ENCODE data around the gene SERPINA1.
"Not testable (repeated sequence)": the region's sequence is repeated elsewhere in the genome, so short reads cannot be mapped to it uniquely, and the experiment has no call there.

The SERPINA1 gene

DNA sequence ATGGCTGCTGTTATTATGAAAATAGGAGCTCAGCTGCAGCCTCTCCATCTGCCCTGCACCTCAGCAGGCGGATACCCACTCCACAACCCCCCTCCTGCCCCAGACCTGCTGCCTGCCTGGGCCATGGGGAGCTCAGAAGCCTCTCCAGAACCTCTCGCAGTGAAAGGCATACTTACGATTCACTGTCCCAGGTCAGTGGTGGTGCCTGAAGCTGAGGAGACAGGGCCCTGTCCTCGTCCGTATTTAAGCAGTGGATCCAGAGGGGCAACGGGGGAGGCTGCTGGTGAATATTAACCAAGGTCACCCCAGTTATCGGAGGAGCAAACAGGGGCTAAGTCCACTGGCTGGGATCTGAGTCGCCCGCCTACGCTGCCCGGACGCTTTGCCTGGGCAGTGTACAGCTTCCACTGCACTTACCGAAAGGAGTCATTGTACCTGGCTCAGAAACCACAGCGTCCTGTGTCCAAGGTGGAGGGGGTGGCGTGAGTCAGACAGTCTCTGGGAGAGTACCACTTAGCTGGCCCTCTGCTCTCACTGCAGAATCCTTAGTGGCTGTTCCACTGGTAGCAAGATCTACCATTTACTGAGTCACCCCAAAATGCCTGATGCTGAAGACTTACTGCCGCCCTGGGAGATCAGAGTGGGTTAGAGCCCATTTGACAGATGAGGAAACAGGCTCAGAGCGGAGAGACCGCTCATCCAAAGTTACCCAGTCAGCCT is at the start of gene SERPINA1:
Gene SERPINA1, minus strand, starts transcription at position 219 of the 720 bp plus-strand sequence. CDS start 5,365 bp downstream, outside the sequence.
- no peak for DNase-seq

DNA sequence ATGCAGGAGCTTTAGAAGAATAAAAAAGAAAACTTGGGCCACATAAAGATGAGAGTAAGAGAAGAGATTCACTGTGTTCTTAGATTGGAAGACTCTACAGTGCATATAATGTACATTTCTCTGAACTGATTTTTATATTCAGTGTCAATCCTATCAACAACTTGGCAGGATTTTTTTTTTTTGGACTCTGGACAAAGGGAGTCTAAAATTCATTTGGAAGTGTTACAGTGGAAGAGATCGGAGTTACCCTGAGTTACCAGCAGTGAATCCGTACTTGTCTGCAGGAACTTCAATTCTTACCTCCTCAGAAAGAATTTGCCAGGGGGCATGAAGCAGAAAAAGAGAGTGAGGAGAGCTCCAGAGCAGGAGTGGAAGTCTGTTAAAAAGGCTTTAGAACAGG is 40.2 kb upstream of the SERPINA1 start:
- no peak for DNase-seq

DNA sequence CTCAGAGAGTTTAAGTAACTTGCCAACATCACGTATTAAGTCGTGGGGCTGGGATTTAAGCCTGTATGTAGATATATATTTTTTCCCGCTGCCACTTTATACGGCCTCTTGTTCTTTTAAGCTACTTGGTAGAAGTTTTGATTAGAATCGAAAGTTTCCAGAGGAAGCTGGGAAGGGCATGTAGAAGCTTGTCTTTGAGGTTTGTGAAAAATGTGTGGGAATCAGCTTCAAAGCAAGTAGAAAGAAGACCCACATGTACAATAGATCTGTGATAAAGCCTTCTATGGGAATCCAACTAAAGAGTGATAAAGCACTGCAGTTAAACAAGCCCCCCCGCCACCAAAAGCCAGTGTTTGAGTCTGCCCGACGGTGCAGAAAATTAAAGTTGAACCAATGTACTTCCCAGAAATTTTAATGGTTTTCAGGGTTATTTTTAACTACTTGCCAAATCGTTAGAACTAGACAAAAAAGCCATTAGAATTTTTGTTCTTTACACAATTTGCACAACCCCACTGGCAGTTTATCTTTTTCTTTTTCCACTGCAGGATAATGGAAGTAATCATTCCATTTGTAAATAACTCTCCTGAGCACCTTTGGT is 38.7 kb upstream of the SERPINA1 start:
- no peak for DNase-seq

DNA sequence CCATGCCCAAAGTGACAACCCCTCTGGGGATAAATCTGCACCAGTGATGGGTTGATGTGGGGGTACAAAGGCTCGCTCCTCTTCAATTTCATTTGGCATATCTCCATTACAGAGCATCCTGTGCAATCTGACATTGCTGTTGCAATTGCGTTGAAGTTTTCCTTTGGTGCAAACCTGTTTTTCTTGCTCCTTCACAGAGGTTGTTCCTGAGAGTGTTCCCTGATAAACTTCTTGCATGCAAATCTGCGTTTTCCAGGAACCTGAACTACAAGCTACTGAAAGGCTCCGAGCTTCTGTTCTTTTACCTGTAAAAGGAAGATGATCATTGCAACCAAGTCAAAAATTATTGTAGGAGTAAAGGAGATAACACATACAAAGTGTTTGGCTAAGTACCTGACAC is 38.1 kb upstream of the SERPINA1 start:
- DNase-seq: no peak

DNA sequence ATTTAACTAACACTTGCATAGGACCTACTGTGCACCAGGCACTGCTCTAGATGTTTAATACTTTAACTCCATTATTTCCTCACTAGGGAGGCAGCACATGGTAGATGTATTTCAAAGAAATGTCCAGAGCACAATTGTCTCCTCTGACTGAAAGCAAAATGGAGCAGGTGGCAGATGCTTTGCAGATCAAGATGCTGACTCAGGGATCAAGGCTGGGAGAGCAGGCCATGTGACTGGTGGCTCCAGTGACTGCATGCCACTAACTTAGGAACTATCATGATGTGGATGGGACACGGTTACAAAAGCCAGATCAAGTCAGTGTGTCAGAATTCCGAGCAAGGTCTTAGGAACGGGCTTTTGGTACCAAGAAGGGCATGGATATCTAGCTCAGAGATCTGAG is 36.0 kb upstream of the SERPINA1 start:
- DNase-seq: no peak

DNA sequence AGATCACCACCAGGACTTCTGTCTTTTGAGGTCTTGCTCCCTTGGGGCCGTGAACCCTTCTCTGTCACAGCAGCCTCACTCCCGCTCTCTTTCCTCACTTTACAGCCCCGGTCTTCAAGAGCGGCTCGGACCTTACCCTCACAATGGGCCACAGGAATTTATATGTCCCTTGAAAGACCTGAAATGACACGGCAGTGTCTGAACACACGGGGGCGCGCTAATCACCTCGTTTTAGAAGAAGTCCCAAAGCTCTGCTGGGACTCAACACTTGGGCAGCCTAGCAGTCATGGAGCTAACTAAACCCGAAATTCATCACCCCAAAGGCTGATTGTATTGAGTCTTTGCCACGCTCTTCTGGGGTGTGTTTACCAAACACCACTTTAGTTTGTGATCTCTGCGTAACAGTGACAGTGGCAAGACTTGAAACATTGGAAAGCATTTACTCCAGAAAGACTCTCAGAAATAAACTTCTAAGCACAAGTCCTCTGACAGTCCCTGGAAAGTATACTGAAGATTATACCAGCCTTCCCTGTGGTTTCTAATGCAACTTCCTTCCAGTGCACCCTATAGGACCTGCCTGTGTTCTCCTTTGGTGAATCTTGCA is 35.2 kb upstream of the SERPINA1 start:
- DNase-seq: no peak

DNA sequence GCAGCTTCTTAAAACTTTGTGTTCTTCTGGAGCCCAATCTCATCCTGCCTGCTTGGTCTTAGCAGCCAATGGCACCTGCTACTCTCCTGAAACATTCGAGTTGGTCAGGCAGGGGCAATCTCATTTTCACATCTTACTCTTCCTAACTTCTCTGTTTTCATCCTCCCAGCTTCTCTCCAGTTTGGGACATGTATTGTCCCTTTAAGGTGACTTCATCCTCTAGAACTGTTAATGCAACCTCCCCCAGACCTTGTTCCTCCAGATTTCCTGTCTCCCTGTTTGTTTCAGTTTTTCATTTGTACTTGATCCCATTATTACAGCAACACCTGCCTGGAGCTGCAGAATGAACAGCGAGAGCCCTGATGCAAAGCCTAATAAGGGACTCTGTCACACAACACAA is 32.9 kb upstream of the SERPINA1 start:
- DNase-seq: no peak

DNA sequence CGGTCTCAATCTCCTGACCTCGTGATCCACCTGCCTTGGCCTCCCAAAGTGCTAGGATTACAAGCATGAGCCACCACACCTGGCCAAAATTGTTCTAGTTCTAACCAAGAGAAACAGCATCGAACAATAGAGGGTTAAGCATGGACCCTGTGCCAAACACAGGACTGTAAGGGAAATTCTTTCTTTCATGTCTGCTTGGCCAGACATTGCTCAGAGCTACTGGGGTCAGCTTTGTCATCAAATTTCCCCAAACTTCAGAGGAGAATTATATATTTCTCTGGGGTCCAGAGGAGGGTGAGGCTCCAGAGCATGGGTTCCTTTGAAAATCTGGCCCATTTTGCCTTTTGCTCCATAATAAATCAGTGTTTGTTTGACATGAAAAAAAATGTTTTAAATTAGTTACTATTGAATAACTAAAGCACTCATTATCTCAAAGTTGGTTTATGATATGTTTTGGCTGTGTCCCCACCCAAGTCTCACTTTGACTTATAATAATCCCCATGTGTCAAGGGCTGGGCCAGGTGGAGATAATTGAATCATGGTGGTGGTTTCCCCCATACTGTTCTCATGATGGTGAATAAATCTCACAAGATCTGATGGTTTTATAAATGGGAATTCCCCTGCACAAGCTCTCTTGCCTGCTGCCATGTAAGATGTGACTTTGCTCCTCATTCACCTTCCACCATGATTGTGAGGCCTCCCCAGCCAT is 29.2 kb upstream of the SERPINA1 start:
- not testable (repeated sequence) for DNase-seq

DNA sequence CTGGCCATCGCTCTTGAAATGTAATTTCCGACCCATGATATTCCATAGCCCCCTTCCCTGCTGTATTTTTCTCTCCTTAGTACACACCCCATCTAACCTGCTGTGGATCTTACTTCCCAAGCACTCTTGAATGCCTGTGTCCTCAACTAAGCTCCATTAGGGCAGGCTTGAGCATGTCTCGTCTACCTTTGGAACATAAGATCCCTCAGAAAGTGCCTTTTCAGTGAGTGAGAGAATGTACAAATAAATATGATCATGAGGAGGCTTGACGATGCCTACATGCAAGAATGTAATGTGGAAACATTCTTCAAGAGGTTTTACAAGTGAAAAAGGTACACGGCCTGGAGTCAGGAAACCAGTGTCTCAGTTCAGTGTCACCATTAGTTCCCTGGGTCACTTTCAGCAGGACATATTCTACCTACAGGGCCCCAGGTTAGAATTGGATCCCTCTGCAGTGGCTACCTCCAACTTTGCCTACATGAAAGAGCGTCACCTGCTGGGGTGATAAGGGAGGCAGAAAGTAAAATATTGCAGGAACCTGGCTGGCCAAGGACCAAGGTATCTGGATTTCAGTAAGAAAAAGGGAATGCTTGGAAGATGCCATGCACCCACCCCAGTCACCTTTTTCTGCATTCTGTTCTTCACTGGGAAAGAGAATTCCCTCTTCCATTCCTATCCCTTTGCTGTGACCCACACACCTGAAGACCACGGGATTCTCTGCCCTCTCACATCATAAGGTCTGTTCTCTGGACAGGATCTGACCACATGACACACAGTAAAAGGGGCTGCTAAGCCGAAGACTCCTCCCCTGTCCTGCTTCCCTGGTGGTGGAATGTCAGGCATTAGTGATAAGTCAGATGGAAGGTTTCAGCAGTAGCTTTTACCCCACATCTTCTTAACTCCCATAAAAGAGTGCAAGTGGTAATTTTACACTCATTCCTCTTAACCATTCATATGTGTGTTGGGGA is 24.6 kb upstream of the SERPINA1 start:
- no peak for DNase-seq

DNA sequence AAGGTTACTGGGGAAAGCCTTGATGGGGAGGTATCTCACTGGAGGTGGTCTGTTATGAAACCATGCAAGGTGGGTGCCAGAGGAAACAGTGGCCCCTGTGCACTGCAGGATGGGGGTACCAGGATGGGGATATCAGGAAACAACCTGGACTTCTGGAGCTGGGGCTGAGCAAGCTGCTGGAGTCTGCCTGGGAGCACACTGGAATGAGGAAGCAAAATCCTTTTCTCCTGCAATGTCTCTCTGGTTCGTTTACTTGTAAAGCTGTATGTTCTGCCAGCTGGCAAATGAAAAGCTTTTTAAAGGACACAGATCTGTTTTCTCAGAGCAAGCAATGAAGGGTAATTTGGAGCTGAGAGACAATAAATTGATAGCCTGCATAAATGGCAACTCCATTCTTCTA is 23.2 kb upstream of the SERPINA1 start:
- DNase-seq: no peak

DNA sequence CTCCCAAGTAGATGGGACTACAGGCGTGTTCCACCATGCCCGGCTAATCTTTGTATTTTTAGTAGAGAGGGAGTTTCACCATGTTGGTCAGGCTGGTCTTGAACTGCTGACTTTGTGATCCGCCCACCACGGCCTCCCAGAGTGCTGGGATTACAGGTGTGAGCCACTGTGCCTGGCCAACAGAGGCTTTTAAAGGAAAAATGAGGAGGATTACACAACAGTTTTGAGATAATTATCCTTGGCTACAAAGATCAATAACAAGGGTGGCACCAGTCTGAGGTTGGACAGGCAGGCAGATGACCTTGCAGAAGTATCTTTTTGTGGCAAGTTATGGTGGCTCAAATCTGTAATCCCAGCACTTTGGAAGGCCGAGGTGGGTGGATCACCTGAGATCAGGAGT is 21.0 kb upstream of the SERPINA1 start:
- not testable (repeated sequence) for DNase-seq

DNA sequence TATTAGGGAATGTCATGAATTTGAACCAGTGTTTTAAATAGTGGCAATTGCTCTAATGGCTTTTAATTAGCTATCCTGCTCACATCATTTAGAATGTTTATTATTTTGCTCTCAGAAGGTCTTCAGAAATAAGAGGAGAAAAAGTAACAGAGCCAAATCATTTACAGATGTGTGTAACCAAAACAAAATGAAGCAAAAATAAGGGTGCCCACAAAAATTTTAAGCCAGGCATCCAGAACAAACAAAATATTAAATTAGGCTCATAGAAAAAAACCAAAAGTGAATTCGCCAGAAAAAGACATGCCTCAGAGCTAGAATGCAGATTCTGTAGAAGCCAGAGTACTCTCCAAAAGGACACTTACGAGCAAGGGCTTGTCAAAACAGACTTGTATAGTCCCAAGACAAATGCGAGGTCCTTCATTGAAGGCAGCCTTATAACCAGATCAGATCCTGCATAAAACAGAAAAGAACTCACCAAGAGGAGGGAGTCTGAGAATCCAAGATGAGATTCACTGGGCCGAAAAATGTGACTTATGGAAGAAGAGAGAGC is 20.2 kb upstream of the SERPINA1 start:
- no peak for DNase-seq

DNA sequence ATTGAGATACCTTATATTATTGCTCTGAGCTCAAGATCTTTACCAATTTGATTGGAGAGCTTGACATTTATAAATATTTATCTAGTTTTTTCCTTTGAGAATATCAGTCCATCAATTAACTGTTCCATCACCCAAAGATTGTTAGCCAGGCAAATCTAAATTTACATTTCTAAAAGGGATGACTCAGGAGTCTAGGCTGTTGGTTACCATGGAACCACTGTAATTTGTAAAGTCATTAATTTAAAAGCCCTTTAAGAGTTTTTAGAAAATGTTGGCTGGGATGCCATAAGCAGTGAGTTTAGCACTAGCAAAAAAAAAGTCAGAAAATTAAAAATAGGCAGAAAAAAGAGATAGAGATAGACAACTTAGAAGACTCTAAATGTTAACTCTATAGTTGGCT is 19.5 kb upstream of the SERPINA1 start:
- DNase-seq: no peak

DNA sequence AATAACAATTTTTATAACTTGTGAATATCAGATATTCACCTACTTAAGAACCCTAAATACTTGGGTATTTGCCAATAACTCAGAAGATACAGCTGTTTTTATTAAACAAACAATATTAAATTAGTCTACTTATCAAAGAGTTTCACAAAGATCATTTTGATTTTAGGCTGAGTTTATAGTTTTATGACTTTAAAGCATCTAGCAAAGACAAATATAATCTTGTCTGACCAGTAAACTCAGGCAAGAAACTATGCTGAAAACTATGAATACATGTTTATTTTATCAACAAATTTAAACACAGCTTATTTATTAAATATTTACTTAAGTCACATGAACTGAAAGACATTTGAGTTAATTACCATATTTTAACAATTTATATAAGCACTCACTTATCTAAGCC is 18.5 kb upstream of the SERPINA1 start:
- DNase-seq: no peak

DNA sequence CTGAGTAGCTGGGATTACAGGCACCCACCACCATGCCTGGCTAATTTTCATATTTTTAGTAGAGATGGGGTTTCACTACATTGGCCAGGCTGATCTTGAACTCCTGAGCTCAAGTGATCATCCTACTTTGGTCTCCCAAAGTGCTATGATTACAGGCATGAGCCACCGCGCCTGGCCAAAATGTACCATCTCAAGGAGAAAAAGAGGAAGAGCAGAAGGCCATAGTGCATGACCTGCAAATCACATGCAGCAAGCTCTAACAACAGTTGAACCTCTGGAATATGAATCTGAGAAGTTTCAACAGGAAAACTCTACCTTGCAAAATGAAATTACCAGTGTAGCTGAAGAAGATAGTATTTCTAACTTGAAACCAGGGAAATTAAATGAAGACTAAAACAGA is 17.1 kb upstream of the SERPINA1 start:
- DNase-seq: no peak

DNA sequence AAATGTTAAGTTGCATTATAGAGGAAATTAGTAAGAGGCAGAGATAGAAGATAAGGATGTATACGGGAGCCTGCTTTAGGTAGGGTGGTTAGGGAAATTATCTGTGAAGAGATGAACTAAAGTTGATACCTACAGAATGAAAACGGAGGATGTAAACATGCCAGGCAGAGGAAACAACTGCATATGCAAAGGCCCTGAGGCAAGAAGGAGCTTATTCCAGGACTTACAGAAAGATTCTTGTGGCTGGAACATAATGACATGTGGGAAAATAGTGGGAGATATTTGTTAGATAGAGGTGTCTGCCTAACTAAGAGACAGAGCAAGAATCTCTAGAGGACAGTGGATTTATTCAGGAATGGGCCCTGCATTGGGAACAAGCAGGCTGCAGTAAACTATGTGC is 16.2 kb upstream of the SERPINA1 start:
- no peak for DNase-seq

DNA sequence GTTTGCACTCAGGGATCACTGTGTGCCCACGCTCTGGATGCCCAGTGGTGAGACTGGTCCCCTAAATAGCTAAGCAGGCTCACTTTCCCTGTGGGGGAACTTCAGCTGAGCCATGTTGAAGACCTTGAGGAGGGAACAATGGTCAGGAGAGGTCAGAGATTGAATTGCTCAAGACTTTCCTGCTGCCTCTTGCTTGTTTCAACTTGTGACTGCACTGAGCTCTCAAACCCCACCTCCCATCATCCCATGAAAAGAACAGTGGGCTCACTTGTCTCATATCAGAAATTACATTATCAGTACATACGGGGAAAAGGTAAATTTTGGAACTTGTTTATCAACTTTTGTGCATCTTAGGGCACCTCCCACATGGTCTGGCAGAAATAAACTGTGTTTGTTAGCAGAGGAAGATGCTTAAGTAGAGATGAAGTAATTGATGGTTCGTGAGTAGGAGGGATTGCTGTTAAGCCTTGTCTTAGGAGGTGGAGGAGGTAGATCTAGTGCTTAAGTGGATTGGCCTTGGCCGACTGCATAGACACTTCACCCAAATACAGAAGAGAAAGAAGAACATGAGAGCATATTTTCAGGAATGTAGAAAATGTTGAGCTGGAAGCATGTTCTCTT is 15.0 kb upstream of the SERPINA1 start:
- DNase-seq: no peak

DNA sequence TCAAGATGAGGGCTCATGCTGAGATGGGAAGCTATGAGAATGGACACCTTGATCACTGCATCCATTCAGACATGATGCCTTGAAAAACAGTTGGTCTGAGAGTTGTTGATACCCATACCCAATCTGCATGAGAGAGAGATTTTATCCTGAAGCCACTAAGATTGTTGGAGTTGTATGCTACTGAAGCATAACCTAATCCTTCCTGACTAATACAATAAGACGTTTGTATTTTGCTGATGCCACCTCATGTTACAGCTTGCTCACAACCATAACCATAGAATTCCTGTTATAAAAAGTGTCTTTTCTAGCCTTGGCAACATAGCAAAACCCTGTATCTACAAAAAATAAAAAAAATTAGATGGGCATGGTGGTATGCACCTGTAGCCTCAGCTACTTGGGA is 12.7 kb upstream of the SERPINA1 start:
- no peak for DNase-seq

DNA sequence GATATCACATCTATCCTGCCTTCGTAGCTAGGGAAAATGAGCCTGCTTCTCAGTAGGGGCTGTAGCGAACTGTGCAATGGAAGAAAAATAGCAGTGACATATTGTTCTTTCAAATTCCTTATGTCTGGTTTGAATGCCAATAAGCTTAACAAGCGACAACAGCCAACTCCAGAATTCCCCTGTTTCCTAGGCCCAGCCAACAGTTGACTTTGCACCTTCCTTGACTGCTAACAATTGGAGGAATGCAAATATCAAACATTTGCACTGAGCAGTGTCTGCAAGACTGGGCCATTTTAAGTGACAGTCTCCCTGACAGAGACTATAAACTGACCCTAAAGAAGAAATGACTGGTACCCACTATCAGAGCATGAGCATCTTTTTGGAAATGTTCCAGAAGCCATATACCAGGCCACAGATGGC is 12.0 kb upstream of the SERPINA1 start:
- DNase-seq: no peak

DNA sequence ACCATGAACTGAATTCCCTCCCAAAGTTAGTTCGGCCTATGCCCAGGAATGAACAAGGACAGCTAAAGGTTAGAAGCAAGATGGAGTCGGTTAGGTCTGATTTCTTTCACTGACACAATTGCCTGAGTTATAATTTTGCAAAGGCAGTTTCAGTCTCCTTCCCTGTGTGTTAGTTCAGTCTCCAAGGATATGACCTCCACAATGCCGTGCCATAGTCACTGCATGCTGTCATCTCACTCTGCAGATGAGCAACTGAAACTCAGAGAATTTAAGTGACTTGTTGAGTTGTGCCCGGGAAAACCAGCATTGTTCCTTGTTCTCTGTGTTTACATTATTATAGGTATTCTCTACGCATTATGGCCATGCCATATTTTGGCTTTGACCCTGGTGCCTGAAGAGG is 10.1 kb upstream of the SERPINA1 start:
- no peak for DNase-seq

DNA sequence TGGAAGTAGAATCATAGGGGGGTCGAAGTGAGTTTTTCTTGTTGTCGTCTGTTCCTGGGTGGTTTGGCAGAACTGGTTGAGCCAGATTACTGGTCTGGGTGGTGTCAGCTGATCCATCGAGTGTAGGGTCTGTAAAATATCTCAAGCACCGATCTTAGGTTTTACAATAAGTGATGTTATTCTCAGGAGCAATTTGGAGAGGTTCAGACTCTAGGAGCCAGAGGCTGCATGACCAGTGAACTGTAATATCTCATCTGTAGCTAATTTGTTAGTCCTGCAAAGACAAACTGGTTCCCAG is 9.7 kb upstream of the SERPINA1 start:
- no peak for DNase-seq

Data from NCI-H1436 treated with DMSO at 0.1 percent for 48 hours (cell line).